ENCODE data around the gene GDF11.

The GDF11 gene

GRCh38 chr12:55795950-55796349 is 53.0 kb downstream of the GDF11 start:
- DNase-seq (ENCODE audit: low read depth in 2 of 2): no peak

- no peak for DNase-seq (ENCODE audit: low read depth in 2 of 2)
These were observed 54.1 kb downstream of the GDF11 start for GRCh38 chr12:55797068-55797467.

GRCh38 chr12:55797550-55797949 is 54.6 kb downstream of the GDF11 start:
- no peak for DNase-seq (ENCODE audit: low read depth in 2 of 2)

Measured in stimulated activated CD4-positive, alpha-beta T cell treated with anti-CD3 and anti-CD28 coated beads, Interleukin-1b, Interleukin-23, amount 100 ng/mL, for 1 hour (primary cell).